ENCODE data around the gene CCDC141. TPM values are rescaled to one million over a fixed set of nuclear protein-coding genes. Genes with fewer than 3 reads are reported as not detected.

Gene CCDC141
- total and polyA plus RNA-seq, 4 donors = 2.1 to 48.1 (median 14.6) TPM

- TF ChIP-seq, protein P1, sequence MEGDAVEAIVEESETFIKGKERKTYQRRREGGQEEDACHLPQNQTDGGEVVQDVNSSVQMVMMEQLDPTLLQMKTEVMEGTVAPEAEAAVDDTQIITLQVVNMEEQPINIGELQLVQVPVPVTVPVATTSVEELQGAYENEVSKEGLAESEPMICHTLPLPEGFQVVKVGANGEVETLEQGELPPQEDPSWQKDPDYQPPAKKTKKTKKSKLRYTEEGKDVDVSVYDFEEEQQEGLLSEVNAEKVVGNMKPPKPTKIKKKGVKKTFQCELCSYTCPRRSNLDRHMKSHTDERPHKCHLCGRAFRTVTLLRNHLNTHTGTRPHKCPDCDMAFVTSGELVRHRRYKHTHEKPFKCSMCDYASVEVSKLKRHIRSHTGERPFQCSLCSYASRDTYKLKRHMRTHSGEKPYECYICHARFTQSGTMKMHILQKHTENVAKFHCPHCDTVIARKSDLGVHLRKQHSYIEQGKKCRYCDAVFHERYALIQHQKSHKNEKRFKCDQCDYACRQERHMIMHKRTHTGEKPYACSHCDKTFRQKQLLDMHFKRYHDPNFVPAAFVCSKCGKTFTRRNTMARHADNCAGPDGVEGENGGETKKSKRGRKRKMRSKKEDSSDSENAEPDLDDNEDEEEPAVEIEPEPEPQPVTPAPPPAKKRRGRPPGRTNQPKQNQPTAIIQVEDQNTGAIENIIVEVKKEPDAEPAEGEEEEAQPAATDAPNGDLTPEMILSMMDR (IDR thresholded peaks at IDR 0.05; ENCODE audit: control extremely low read depth, extremely low read depth) = no peak
- no peak overlapping the region for H3K4me3 ChIP-seq
- H3K27me3 ChIP-seq (ENCODE audit: control insufficient read depth in 3 of 3, insufficient read depth in 3 of 3, low read length in 2 of 3) = no peaks in the 10 kb centered on the region
- peaks cover 0 to 1% (median 0%) of the 10 kb centered on the region in 4 donors for H3K36me3 ChIP-seq (ENCODE audit: control insufficient read depth in 4 of 4, insufficient read depth in 4 of 4, low read length in 4 of 4)
- H3K9me3 ChIP-seq (ENCODE audit: control insufficient read depth in 4 of 4, insufficient read depth in 3 of 4, low read length in 3 of 4) = no peaks in the 10 kb centered on the region
- ATAC-seq (ENCODE audit: insufficient read depth, low FRiP score) = no peak
- WGBS, 2 donors = 87 to 93% methylated on average over 1 of the region's 1 CpG
- H3K27ac ChIP-seq (ENCODE audit: low read depth in 1 of 2, low read length in 1 of 2) = no peak overlapping the region
- no peak for DNase-seq
- peaks cover 0 to 8% (median 0%) of the 10 kb centered on the region in 5 donors for H3K4me1 ChIP-seq (ENCODE audit: control insufficient read depth in 5 of 5, insufficient read depth in 5 of 5, low read length in 5 of 5)
- no peak overlapping the region for H3K9ac ChIP-seq (ENCODE audit: insufficient read depth in 1 of 2, low read length in 2 of 2)
These were observed 136.9 kb downstream of the CCDC141 start for GRCh38 chr2:178913049-178913441.

DNA sequence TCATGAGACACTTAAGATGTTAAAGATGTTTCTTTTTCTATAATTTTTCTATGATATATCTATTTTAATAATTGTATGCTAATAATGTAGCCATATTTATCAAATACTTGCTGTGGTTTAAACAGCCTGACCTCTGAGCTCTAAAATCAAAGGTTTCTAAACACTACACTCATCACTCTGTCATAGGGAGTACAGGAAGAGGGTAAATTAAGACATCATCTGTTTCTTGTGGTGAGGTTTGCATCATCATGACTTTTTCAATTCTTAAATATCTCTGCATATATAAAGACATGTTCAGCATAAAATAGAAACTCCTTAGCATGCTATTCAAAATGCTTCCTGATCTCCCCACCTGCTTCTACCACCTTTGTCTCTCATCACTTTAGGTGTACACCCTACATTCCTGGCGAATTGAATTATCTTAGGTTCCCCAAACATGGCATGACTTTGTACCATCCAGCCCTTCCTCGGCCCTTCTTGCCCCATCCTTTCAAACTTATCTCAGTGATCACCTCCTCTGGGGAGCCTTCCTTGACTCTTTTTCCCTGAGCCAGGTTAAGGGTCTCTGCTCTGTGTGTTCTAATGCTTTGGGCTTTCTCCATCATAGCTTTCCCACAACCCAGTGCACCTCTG, 137.4 kb downstream of the CCDC141 start:
- H3K9ac ChIP-seq (ENCODE audit: insufficient read depth in 1 of 2, low read length in 2 of 2) = no peak overlapping the region
- H3K27me3 ChIP-seq (ENCODE audit: control insufficient read depth in 3 of 3, insufficient read depth in 3 of 3, low read length in 2 of 3) = no peaks in the 10 kb centered on the region
- H3K4me1 ChIP-seq (ENCODE audit: control insufficient read depth in 5 of 5, insufficient read depth in 5 of 5, low read length in 5 of 5) = peaks cover 0 to 8% (median 0%) of the 10 kb centered on the region in 5 donors
- DNase-seq (no peak), ATAC-seq (ENCODE audit: insufficient read depth, low FRiP score) (no peak)
- TF ChIP-seq, protein P1 (IDR thresholded peaks at IDR 0.05; ENCODE audit: control extremely low read depth, extremely low read depth) = no peak
- H3K9me3 ChIP-seq (ENCODE audit: control insufficient read depth in 4 of 4, insufficient read depth in 3 of 4, low read length in 3 of 4) = no peaks in the 10 kb centered on the region
- H3K36me3 ChIP-seq (ENCODE audit: control insufficient read depth in 4 of 4, insufficient read depth in 4 of 4, low read length in 4 of 4) = peaks cover 0 to 1% (median 0%) of the 10 kb centered on the region in 4 donors
- 74 to 90% methylated on average over 2 of the region's 2 CpGs for WGBS, 2 donors
- no peak overlapping the region for H3K27ac ChIP-seq (ENCODE audit: low read depth in 1 of 2, low read length in 1 of 2)
- H3K4me3 ChIP-seq = no peak overlapping the region

- H3K27me3 ChIP-seq (ENCODE audit: control insufficient read depth in 3 of 3, insufficient read depth in 3 of 3, low read length in 2 of 3) = no peaks in the 10 kb centered on the region
- H3K9ac ChIP-seq (ENCODE audit: insufficient read depth in 1 of 2, low read length in 2 of 2) = no peak overlapping the region
- ATAC-seq (ENCODE audit: insufficient read depth, low FRiP score) = no peak
- peaks cover 0 to 2% (median 0%) of the 10 kb centered on the region in 4 donors for H3K9me3 ChIP-seq (ENCODE audit: control insufficient read depth in 4 of 4, insufficient read depth in 3 of 4, low read length in 3 of 4)
- no peak overlapping the region for H3K4me3 ChIP-seq
- H3K27ac ChIP-seq (ENCODE audit: low read depth in 1 of 2, low read length in 1 of 2) = no peak overlapping the region
- TF ChIP-seq, protein P1 (IDR thresholded peaks at IDR 0.05; ENCODE audit: control extremely low read depth, extremely low read depth) = no peak
- H3K4me1 ChIP-seq (ENCODE audit: control insufficient read depth in 5 of 5, insufficient read depth in 5 of 5, low read length in 5 of 5) = peaks cover 0 to 8% (median 0%) of the 10 kb centered on the region in 5 donors
- 91 to 97% methylated on average over 2 of the region's 2 CpGs for WGBS, 2 donors
- peaks cover 0 to 1% (median 0%) of the 10 kb centered on the region in 4 donors for H3K36me3 ChIP-seq (ENCODE audit: control insufficient read depth in 4 of 4, insufficient read depth in 4 of 4, low read length in 4 of 4)
- no peak for DNase-seq
These were observed 138.9 kb downstream of the CCDC141 start for GRCh38 chr2:178911039-178911438.

Data from lung (tissue), 12 donors.